Measurements from ENCODE around the gene OR1K1.
"Not testable (repeated sequence)": the region's sequence is repeated elsewhere in the genome, so short reads cannot be mapped to it uniquely, and the experiment has no call there.

OR1K1 gene

DNA sequence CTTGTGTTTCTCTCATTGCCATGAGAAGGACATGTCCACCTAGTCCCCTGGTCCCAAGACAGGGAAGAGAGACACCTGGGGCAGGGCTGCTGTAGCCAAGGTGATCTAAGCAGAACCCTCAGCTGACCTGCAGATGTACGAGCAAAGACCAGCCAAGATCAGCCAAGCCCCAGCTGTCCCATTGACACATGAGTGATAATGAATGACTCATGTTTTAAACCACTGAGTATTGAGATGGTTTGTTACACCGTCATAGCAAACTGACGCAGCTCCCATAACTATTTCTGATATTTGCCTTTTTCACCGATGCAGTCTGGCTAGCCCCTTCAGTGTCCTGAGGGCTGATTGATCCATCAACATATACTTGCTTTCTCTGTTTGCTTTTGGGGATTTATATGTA is 6.7 kb downstream of the OR1K1 start:
- H3K4me3 Mint-ChIP-seq = no peak overlapping the region
- DNase-seq (ENCODE audit: low spot score in 2 of 2) (peak in 1 of 2 donors; percentile 67), ATAC-seq (peak; percentile 70)
- peaks cover 8% of the 10 kb centered on the region for H3K36me3 Mint-ChIP-seq
- H3K27ac Mint-ChIP-seq = peak overlapping the region; percentile 74
- peaks cover 3% of the 10 kb centered on the region for H3K9me3 Mint-ChIP-seq
- H3K4me1 Mint-ChIP-seq = peaks cover 17% of the 10 kb centered on the region

DNA sequence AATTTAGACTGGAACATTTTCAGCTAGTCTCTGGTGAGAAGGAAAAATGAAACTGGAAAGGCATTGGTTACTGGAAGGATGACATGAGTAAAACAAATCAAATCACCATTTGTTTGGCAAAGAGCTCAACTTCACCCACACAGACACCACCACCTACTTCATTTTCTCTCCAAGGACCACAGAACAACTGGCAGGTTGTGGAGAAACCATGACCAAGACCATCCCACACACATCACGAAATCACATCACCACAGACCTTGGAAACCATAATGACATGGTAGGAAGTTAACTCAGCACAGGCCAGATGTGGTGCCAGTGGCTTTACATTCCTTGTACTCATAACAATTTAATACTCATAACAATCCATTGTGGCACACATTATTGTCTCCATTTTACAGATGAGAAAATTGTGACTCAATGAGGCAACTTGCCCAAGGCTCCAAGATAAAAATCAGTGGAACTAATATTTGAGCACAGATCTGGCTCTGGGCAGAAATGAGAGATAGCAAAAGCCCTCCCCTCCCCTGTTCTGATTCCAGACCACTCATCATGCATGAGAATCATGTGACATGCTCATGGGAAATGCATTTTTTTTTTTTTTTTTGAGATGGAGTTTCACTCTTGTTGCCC is 7.5 kb downstream of the OR1K1 start:
- Mint-ChIP-seq H3K9me3 (peaks cover 3% of the 10 kb centered on the region), H3K27ac (peak overlapping the region; percentile 74), H3K4me3 (no peak overlapping the region), H3K36me3 (peaks cover 8% of the 10 kb centered on the region), H3K4me1 (peaks cover 17% of the 10 kb centered on the region)
- DNase-seq (ENCODE audit: low spot score in 2 of 2) (peak; percentile 36 to 88), ATAC-seq (peak; percentile 93)

DNA sequence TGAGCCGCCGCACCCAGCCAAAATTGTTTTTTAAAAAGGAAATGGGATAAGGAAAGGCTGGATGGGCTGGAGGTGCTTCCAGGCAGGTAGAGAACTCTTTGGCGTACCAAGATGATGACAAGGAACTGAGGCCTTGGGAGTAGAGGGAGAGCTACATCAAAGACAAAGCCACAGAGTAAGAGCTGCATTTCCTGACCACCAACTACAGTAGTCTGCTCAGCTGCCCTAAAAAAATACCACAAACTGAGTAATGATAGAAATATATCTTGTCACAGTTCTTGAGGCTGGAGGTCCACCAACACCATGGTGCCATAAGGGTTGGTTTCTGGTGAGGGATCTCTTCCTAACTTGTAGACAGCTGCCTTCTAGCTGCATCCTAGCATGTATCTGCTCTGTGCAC is 8.2 kb downstream of the OR1K1 start:
- H3K4me1 Mint-ChIP-seq = peaks cover 17% of the 10 kb centered on the region
- peaks cover 8% of the 10 kb centered on the region for H3K36me3 Mint-ChIP-seq
- no peak for DNase-seq (ENCODE audit: low spot score in 2 of 2)
- peak overlapping the region; percentile 74 for H3K27ac Mint-ChIP-seq
- H3K9me3 Mint-ChIP-seq = peaks cover 3% of the 10 kb centered on the region
- H3K4me3 Mint-ChIP-seq = no peak overlapping the region
- ATAC-seq = peak; percentile 38

DNA sequence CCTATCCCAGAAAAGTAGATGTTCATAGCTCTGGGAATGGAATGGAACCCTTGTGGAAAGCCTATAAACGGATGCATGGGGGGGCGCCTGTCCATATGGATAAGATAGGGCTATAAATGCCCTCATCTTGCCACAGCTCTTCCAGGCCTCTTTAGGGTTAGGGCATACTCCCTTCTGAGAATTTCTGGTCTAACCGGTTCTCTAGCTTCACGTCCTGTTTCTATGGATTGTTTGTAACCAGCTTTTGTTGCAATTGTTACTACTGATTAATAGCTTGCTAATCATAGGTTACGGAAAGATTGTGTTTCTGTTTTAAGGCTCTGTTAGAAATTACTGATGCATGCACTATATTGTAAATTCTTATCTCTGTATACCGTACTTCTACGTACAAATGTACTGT is 9.3 kb downstream of the OR1K1 start:
- ATAC-seq, H3K9me3 Mint-ChIP-seq: not testable (repeated sequence)

DNA sequence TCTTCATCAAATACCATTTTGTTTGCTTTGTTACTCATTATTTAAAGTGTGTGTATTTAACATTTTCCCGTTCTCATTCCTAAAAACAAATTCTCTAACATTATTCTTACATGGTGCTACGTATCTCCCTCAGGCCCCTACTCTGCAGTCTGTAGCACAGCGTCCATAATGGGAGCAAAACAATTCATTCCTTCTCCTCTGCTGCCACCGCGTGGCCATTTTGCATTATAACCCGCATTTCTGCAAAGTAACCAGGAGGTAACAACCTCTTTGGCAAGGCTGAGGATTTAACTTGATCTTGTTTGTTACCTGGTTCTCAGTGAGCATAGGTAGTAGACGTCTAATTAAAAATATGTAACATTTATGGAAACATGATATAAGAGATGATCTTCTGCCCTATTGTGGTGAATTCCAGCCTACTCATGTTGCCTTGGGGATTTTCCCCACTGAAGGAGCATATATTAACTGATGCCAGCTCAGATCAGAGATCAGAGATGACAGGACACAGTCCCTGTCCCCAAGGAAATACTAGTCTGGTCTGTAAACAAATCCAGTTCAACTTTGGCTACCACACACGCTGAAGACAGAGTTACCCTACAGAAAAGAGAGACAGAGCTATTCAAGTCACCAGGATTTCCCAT is 10.5 kb downstream of the OR1K1 start:
- DNase-seq (ENCODE audit: low spot score in 2 of 2) (peak; percentile 49 to 79), ATAC-seq (peak; percentile 35)
- peaks cover 8% of the 10 kb centered on the region for H3K36me3 Mint-ChIP-seq
- H3K4me3 Mint-ChIP-seq = no peak overlapping the region
- H3K4me1 Mint-ChIP-seq = peaks cover 20% of the 10 kb centered on the region
- no peak overlapping the region for H3K27ac Mint-ChIP-seq
- H3K9me3 Mint-ChIP-seq = peaks cover 2% of the 10 kb centered on the region

More for the DNA sequence above, 9.3 kb downstream of the OR1K1 start:
- DNase-seq (ENCODE audit: low spot score in 2 of 2); H3K36me3 Mint-ChIP-seq; H3K4me3 Mint-ChIP-seq; H3K27ac Mint-ChIP-seq: not testable (repeated sequence)
- H3K4me1 Mint-ChIP-seq = peaks cover 17% of the 10 kb centered on the region

DNA sequence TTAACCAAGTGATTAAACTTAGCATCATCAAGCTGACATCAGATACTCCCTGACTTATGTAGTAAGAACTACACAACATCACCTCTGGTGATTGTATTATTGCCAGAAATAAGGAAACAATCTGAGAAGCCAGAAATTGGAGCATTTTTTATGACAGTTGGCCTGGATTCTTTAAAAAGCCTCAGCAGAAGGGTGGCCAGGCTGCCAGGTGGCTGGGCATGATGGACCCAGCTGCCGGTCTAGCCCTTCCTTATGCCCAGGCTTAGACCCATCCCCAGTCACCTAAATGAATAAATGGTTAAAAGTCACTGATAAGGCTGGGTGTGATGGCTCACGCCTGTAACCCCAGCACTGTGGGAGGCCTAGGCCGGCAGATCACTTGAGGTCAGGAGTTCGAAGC is 12.8 kb downstream of the OR1K1 start:
- Mint-ChIP-seq H3K27ac (no peak overlapping the region), H3K36me3 (peaks cover 16% of the 10 kb centered on the region), H3K9me3 (no peaks in the 10 kb centered on the region), H3K4me1 (peaks cover 27% of the 10 kb centered on the region), H3K4me3 (no peak overlapping the region)
- DNase-seq (ENCODE audit: low spot score in 2 of 2) = no peak
- ATAC-seq = no peak

DNA sequence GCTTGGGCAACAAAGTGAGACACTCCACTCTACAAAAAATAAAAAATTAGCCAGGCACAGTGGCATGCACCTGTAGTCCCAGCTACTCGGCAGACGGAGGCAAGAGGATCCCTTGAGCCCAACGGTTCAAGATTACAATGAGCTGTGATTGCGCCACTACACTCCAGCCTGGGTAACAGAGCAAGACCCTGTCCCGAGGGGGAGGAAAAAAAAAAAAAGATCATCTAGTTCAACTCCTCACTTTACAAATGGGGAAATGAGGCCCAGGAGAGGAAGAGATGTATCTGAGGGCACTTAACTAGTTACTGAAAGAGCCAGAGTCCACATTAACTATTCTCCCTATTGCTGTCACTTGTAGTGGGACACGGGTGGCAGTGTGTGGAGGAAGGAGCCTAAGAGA is 14.6 kb downstream of the OR1K1 start:
- no peak for ATAC-seq
- peaks cover 19% of the 10 kb centered on the region for H3K4me1 Mint-ChIP-seq
- DNase-seq (ENCODE audit: low spot score in 2 of 2) = no peak
- no peaks in the 10 kb centered on the region for H3K9me3 Mint-ChIP-seq
- no peak overlapping the region for H3K27ac Mint-ChIP-seq
- peaks cover 34% of the 10 kb centered on the region for H3K36me3 Mint-ChIP-seq
- H3K4me3 Mint-ChIP-seq = no peak overlapping the region

DNA sequence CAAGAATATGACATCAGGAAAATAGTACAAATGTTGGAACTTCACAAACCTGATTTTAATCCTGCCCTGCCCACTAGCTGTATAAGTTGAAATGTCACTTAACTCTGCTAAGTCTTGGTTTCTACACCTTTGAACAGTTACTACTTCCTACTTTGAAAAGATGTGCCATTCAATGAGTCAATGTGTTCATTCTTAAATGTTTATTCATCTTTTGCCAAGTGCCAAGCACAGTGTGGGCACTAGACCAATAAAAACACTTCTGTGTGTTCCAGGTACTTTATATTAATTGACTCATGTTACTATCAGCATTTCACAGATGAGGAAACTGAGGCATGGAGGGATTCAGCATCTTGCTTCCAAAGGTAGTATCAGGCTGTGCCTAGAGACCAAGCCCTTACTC is 15.6 kb downstream of the OR1K1 start:
- no peak for DNase-seq (ENCODE audit: low spot score in 2 of 2)
- Mint-ChIP-seq H3K36me3 (peaks cover 44% of the 10 kb centered on the region), H3K27ac (no peak overlapping the region), H3K9me3 (no peaks in the 10 kb centered on the region), H3K4me1 (peaks cover 19% of the 10 kb centered on the region), H3K4me3 (peak overlapping the region; percentile 58)
- ATAC-seq = peak; percentile 37

DNA sequence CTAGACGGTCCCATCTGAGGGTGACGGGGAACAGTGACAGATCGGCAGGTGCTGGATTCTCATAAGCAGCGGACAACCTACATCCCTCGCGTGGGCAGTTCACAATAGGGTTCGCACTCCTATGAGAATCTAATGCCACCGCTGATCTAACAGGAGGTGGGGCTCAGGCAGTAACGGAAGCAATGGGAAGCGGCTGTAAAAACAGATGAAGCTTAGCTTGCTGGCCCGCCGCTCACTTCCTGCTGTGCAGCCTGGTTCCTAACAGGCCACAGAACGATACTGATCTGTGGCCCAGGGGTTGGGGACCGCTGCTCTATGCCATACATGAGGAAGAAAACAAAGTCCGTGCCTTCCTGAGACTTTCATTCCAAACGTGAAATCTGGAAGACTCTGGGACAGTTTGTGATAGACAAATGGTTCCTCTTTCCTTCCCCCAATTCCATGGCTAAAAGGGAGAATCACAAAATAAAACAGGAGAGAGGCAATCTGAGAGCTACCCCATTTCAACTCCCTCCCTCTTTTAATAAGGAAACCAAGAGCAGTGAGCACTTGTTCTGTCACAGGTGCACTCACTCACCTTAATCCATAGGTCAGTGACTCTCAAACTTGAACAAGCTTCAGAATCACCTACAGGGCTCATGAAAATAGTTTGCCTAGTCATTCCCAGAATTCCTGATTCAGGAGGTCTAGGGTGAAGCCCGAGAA is 16.4 kb downstream of the OR1K1 start:
- no peak for DNase-seq (ENCODE audit: low spot score in 2 of 2)
- Mint-ChIP-seq H3K9me3 (no peaks in the 10 kb centered on the region), H3K4me3 (peak overlapping the region; percentile 58), H3K4me1 (peaks cover 19% of the 10 kb centered on the region), H3K27ac (peak overlapping the region; percentile 87), H3K36me3 (peaks cover 52% of the 10 kb centered on the region)
- peak; percentile 80 for ATAC-seq

DNA sequence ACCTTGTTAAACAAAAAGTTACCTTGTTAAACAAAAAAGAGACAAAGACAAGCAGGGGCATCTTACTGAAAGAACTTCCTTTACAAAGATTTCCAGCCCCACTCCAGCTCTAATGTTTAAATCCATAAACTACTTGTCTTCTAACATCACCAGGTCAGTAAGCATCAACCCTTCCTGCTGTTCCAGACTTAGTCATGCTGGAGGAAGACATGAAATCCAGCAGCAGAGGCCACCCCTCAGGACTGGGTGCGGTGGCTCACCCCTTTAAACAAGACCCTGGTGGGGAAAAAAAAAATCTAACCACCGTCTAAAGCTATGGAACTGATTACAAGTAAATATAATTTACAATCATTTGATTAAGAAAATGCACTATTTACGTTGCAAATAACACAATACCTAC is 19.4 kb downstream of the OR1K1 start:
- no peak for ATAC-seq
- H3K27ac Mint-ChIP-seq = peak overlapping the region; percentile 68

DNA sequence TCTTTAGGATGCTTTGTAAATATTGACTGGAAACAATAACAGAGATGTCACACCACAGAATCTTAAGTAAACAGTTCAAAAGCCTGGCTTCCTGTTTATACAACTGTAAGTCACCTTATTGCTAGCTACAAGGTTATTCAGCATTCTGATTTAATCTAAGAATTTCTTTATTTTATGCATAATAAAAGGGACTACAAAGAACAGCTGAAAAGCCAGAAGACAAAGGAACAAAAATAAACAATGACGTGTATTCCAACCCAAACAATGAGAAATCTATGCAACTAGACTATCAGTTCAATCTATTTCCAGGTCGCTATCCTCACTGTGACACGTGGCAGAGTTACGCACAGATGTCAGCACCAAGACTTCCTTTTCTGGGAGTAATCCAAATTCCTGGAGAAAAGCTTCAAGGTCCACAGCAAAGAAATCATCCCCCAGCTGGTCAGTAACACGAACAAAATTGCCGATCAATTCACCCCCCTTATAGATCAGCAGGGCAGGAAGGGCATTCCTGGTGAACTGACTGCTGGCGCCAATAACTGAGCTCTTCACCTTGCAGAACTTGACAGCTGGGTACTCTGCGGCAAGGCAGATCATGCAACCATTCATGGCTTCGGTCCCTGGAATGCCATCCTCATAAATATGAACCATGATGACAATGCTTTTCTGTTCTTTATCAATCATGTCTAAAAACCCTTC is 20.0 kb downstream of the OR1K1 start:
- peak overlapping the region; percentile 68 for H3K27ac Mint-ChIP-seq
- no peak overlapping the region for H3K4me3 Mint-ChIP-seq
- peaks cover 88% of the 10 kb centered on the region for H3K36me3 Mint-ChIP-seq
- DNase-seq (ENCODE audit: low spot score in 2 of 2) (no peak), ATAC-seq (no peak)
- no peaks in the 10 kb centered on the region for H3K9me3 Mint-ChIP-seq
- peaks cover 30% of the 10 kb centered on the region for H3K4me1 Mint-ChIP-seq

More for the DNA sequence above, 19.4 kb downstream of the OR1K1 start:
- Mint-ChIP-seq H3K9me3 (no peaks in the 10 kb centered on the region), H3K4me3 (no peak overlapping the region), H3K4me1 (peaks cover 30% of the 10 kb centered on the region), H3K36me3 (peaks cover 82% of the 10 kb centered on the region)
- no peak for DNase-seq (ENCODE audit: low spot score in 2 of 2)

DNA sequence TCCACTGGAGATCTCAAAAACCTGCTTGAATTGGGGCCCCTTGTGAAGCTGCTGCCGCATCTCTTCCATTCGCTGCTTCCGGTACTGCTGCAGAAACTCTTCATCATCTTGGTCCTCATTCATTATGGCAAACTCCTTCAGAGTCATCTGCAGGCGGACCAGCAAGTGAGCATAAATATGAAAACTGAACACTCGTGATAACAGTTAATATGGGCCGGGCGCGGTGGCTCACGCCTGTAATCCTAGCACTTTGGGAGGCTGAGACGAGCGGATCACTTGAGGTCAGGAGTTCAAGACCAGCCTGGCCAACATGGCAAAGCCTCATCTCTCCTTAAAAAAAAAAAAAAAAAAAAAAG is 20.5 kb downstream of the OR1K1 start:
- Mint-ChIP-seq H3K27ac (no peak overlapping the region), H3K36me3 (peaks cover 94% of the 10 kb centered on the region), H3K4me1 (peaks cover 26% of the 10 kb centered on the region), H3K4me3 (no peak overlapping the region), H3K9me3 (no peaks in the 10 kb centered on the region)
- no peak for DNase-seq (ENCODE audit: low spot score in 2 of 2)
- no peak for ATAC-seq

DNA sequence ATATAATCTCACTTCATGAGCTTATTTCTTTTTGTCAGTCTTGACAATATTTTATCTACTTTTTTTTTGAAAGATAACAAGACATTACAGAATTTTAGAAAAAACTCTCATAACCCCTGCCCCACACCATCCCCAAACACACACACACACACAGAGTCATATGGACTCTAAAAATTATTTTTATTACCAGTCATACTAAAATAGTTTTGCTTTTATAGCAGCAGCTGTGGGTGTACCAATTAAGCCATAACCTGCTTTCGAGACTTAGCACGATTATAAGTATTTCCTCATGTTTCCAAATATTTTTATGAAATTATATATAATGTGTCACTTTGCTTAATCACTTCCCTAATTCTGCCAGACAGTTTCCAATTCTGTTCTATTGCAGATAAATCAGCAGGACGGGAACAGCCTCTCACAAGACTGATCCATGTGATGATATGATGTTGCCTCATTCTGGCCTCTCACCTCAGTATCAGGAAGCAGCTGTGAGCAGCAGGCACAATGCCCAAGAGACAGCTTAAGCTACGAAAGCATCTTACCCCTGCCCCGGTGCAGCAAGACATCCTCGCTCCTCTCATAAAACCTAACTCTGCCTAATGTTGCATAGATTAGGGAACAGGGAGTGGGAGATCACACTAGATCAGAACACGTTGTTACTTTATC is 21.5 kb downstream of the OR1K1 start:
- H3K4me1 Mint-ChIP-seq = peaks cover 24% of the 10 kb centered on the region
- H3K36me3 Mint-ChIP-seq = peaks cover 98% of the 10 kb centered on the region
- H3K4me3 Mint-ChIP-seq = no peak overlapping the region
- H3K27ac Mint-ChIP-seq = peak overlapping the region; percentile 45
- DNase-seq (ENCODE audit: low spot score in 2 of 2) (no peak), ATAC-seq (no peak)
- no peaks in the 10 kb centered on the region for H3K9me3 Mint-ChIP-seq

DNA sequence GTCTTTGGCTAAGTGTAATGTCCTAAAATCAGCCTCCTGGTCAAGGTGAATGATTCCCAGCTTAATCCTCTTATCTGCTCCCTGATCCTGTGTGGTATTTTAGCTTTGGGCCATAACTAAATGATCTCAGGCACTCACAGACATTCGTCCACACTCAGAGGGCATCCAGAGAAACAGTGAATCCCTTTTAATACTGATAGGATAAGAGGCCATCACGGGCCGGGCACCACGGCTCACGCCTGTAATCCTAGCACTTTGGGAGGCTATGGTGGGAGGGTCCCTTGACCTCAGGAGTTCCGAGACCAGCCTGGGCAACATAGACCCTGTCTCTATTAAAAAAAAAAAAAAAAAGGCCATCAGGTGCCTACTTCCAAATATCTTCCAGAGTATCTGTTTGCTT is 22.1 kb downstream of the OR1K1 start:
- Mint-ChIP-seq H3K36me3 (peaks cover 92% of the 10 kb centered on the region), H3K4me3 (no peak overlapping the region), H3K27ac (peak overlapping the region; percentile 45), H3K9me3 (no peaks in the 10 kb centered on the region), H3K4me1 (peaks cover 25% of the 10 kb centered on the region)
- ATAC-seq = no peak
- DNase-seq (ENCODE audit: low spot score in 2 of 2) = no peak

DNA sequence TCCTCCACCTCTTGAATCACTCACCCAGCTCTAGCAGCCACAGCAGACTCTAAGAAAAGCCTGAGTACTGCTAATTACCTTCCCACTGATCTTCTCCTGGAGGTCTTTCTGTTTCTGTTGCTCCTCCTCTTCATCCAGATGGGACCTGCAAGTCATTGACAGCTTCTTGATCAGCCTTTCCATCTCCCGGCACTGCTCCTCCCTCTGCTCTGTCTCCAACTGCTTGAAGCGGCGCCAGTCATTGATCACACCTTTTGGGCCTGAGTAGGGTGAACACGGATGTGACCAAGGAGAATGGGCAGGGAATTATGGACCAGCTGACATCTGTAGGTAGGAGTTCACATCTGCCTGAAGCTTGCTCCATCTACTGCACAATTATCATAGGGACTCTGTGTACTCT is 23.0 kb downstream of the OR1K1 start:
- DNase-seq (ENCODE audit: low spot score in 2 of 2) (no peak), ATAC-seq (no peak)
- H3K36me3 Mint-ChIP-seq = peaks cover 87% of the 10 kb centered on the region
- H3K9me3 Mint-ChIP-seq = no peaks in the 10 kb centered on the region
- H3K27ac Mint-ChIP-seq = peak overlapping the region; percentile 11
- peaks cover 30% of the 10 kb centered on the region for H3K4me1 Mint-ChIP-seq
- H3K4me3 Mint-ChIP-seq = no peak overlapping the region

All from stimulated activated effector memory CD8-positive, alpha-beta T cell treated with anti-CD3 and anti-CD28 coated beads, Interleukin-12 subunit alpha, Interleukin-12 subunit beta, amount 100 ng/mL, for 72 hours (primary cell).